Naive thymus-derived CD4-positive, alpha-beta T cell (primary cell): ENCODE data around the gene ARHGEF26. TPM values are rescaled to one million over a fixed set of nuclear protein-coding genes. Genes with fewer than 3 reads are reported as not detected.

Experiments
- ATAC-seq: fragments of 150-1000 bp; cut with Tn5 transposase; 2 replicates; pipeline ENCODE4 v1.10.0; 2021; ENCODE audit warnings: mild to moderate bottlenecking, moderate library complexity
- CTCF ChIA-PET: fragments of 350-600 bp; sonication (Branson Sonifier 250); formaldehyde crosslinking; loops from one replicate; lab custom pipeline; 2021; ENCODE audit warnings: antibody characterized with exemption; lab: Charles Lee
- POLR2A ChIA-PET: fragments of 350-600 bp; sonication (Branson Sonifier 250); formaldehyde crosslinking; loops from one replicate; lab custom pipeline; 2021; ENCODE audit warnings: antibody characterized with exemption, inconsistent platforms; lab: Charles Lee
- DNase-seq, 9 donors: peaks; one replicate each; pipeline versions ENCODE4 v3.0.0 to v3.0.0-alpha.2; 2020 to 2022; ENCODE audit warnings: mixed read lengths in 1 of 9
- H3K27ac ChIP-seq: one replicate; pipeline ENCODE4 v1.7.0; 2013; ENCODE audit warnings: mild to moderate bottlenecking, low read depth, low read length, moderate library complexity
- H3K27me3 ChIP-seq, 2 donors: one replicate each; pipeline ENCODE4 v1.7.0; 2013; ENCODE audit warnings: low read length in 2 of 2, mild to moderate bottlenecking in 2 of 2, moderate library complexity in 2 of 2; ENCODE audit not compliant: control insufficient read depth in 2 of 2, insufficient read depth in 2 of 2
- H3K36me3 ChIP-seq, 3 experiments: 1 replicate in 2 of 3; 2 replicates in 1 of 3; pipeline ENCODE4 v1.7.0; 2013; ENCODE audit warnings: low read length in 3 of 3, mild to moderate bottlenecking in 3 of 3, moderate library complexity in 1 of 3; ENCODE audit not compliant: insufficient read depth in 3 of 3, control insufficient read depth in 2 of 3
- H3K4me1 ChIP-seq, 2 donors: one replicate each; pipeline ENCODE4 v1.7.0; 2013; ENCODE audit warnings: low read length in 2 of 2, mild to moderate bottlenecking in 2 of 2, moderate library complexity in 1 of 2; ENCODE audit not compliant: control insufficient read depth in 2 of 2, insufficient read depth in 2 of 2
- H3K4me3 ChIP-seq: 2 replicates; pipeline ENCODE4 v1.7.0; 2013; ENCODE audit warnings: mild to moderate bottlenecking, low read length
- H3K9me3 ChIP-seq, 3 experiments: 1 replicate in 2 of 3; 2 replicates in 1 of 3; pipeline ENCODE4 v1.7.0; 2013; ENCODE audit warnings: low read length in 3 of 3; ENCODE audit not compliant: control insufficient read depth in 2 of 3
- H3K27ac Mint-ChIP-seq, 9 donors: one replicate each; pipeline ENCODE4 v1.8.0; 2020 to 2022; ENCODE audit warnings: mixed read lengths in 9 of 9, mild to moderate bottlenecking in 8 of 9, moderate library complexity in 5 of 9, inconsistent platforms in 2 of 9
- H3K27me3 Mint-ChIP-seq, 5 donors: one replicate each; pipeline ENCODE4 v1.8.0; 2021 to 2022; ENCODE audit warnings: mixed read lengths in 5 of 5, mild to moderate bottlenecking in 1 of 5
- H3K36me3 Mint-ChIP-seq, 5 donors: one replicate each; pipeline ENCODE4 v1.8.0; 2020 to 2022; ENCODE audit warnings: mixed read lengths in 5 of 5, mild to moderate bottlenecking in 3 of 5, inconsistent platforms in 1 of 5
- H3K4me1 Mint-ChIP-seq, 7 donors: one replicate each; pipeline ENCODE4 v1.8.0; 2020 to 2022; ENCODE audit warnings: mixed read lengths in 7 of 7, mild to moderate bottlenecking in 3 of 7, inconsistent platforms in 1 of 7
- H3K4me3 Mint-ChIP-seq, 10 donors: one replicate each; pipeline ENCODE4 v1.8.0; 2020 to 2022; ENCODE audit warnings: mild to moderate bottlenecking in 10 of 10, mixed read lengths in 10 of 10, moderate library complexity in 6 of 10, inconsistent platforms in 2 of 10
- H3K9me3 Mint-ChIP-seq, 11 donors: one replicate each; pipeline ENCODE4 v1.8.0; 2020 to 2022; ENCODE audit warnings: mixed read lengths in 11 of 11, mild to moderate bottlenecking in 4 of 11, inconsistent platforms in 1 of 11, moderate library complexity in 1 of 11
- intact Hi-C, 2 donors: fragments of 100-400 bp; cut with micrococcal nuclease; formaldehyde crosslinking; loops; one replicate each; pipeline ENCODE4 v1.15.1; 2023
- polyA plus RNA-seq, 2 donors: library from polyadenylated mRNA; unstranded; fragments of 300-500 nt; fragmentation: Illumina TruSeq; gene quantifications; one replicate each; pipeline ENCODE4 v1.2.3, GENCODE V29; 2021
- total RNA-seq, 6 experiments: library from RNA in 5 of 6; stranded (reverse) in 5 of 6; gene quantifications; 1 replicate in 5 of 6; 2 replicates in 1 of 6; pipeline ENCODE4 v1.2.3 and lab custom pipeline; 2021 to 2026

ARHGEF26 gene
- total RNA-seq (under 1 TPM in 2 of 5 experiments, not detected in 3; 0.08 to 0.13 TPM), polyA plus RNA-seq (under 1 TPM; 0.10 to 0.35 TPM), total RNA-seq (lab: John Stamatoyannopoulos, UW) (not detected)

GRCh38 chr3:154120961-154121700 is at the start of gene ARHGEF26:
TSS of gene ARHGEF26 (plus strand) at chr3:154121390. CDS start at chr3:154121993, 603 bp downstream.
- peak; percentile 89 for ATAC-seq

GRCh38 chr3:154074966-154075365 is 46.2 kb upstream of the ARHGEF26 start:
- no peak overlapping the region for H3K4me3 ChIP-seq
- CTCF ChIA-PET: no interaction called here
- H3K27me3 ChIP-seq: no peaks in the 10 kb centered on the region
- intact Hi-C loops: no loop called here
- DNase-seq (no peak), ATAC-seq (no peak)
- POLR2A ChIA-PET: no interaction called here
- no peak overlapping the region for H3K27ac ChIP-seq
- H3K9me3 ChIP-seq: no peaks in the 10 kb centered on the region
- no peaks in the 10 kb centered on the region for H3K4me1 Mint-ChIP-seq
- no peaks in the 10 kb centered on the region for H3K36me3 ChIP-seq
- peaks cover 0 to 32% (median 4%) of the 10 kb centered on the region in 11 donors for H3K9me3 Mint-ChIP-seq
- H3K27me3 Mint-ChIP-seq: peaks cover 0 to 7% (median 0%) of the 10 kb centered on the region in 5 donors
- H3K36me3 Mint-ChIP-seq: no peaks in the 10 kb centered on the region
- no peak overlapping the region for H3K4me3 Mint-ChIP-seq
- no peaks in the 10 kb centered on the region for H3K4me1 ChIP-seq
- no peak overlapping the region for H3K27ac Mint-ChIP-seq

More at GRCh38 chr3:154120961-154121700, at the start of gene ARHGEF26:
- DNase-seq: peak; percentile 7 to 73 (median 59)
- Histone ChIP-seq H3K27ac (no peak within 1 kb of the TSS), H3K27me3 (peaks cover 0 to 6% of the 10 kb centered on the region in 2 donors), H3K4me1 (no peaks in the 10 kb centered on the region), H3K4me3 (peak within 1 kb of the TSS; percentile 57), H3K9me3 (no peaks in the 10 kb centered on the region), H3K36me3 (no peaks in the 10 kb centered on the region)
- peak within 1 kb of the TSS in 1 of 9 donors; percentile 28 for H3K27ac Mint-ChIP-seq
- peaks cover 0 to 3% (median 0%) of the 10 kb centered on the region in 5 donors for H3K36me3 Mint-ChIP-seq
- H3K27me3 Mint-ChIP-seq: peaks cover 60 to 82% (median 69%) of the 10 kb centered on the region in 5 donors
- peak within 1 kb of the TSS; percentile 68 to 91 (median 82) for H3K4me3 Mint-ChIP-seq
- H3K4me1 Mint-ChIP-seq: peaks cover 11 to 24% (median 18%) of the 10 kb centered on the region in 7 donors
- ChIA-PET POLR2A (interaction anchor here (0.7 to 0.8 kb wide), 3 partner anchors 9 to 1767 kb away, joined by 3 read pairs; no protein-coding TSS in a partner anchor), CTCF (interaction anchor here (0.6 to 0.7 kb wide), 2 partner anchors 60 to 277 kb away, joined by 3 to 6 read pairs; no protein-coding TSS in a partner anchor)
- H3K9me3 Mint-ChIP-seq: peaks cover 0 to 5% (median 0%) of the 10 kb centered on the region in 11 donors
- intact Hi-C loops: loop anchor here (1.0 to 10.0 kb wide), 3 partner anchors 134 to 959 kb away; partner anchors contain the start of genes DHX36 (in 2 of the 2) and RAP2B (in 1 of the 2)

- intact Hi-C loops: no loop called here
Observed at GRCh38 chr3:154078672-154079071, 42.5 kb upstream of the ARHGEF26 start.

GRCh38 chr3:154081305-154081704 is 39.9 kb upstream of the ARHGEF26 start:
- no peak overlapping the region for H3K27ac ChIP-seq
- peaks cover 0 to 8% (median 3%) of the 10 kb centered on the region in 11 donors for H3K9me3 Mint-ChIP-seq
- ChIA-PET CTCF (no interaction called here), POLR2A (no interaction called here)
- no peak overlapping the region for H3K27ac Mint-ChIP-seq
- H3K36me3 ChIP-seq: no peaks in the 10 kb centered on the region
- ATAC-seq: no peak
- peaks cover 0 to 18% (median 5%) of the 10 kb centered on the region in 5 donors for H3K27me3 Mint-ChIP-seq
- H3K27me3 ChIP-seq: no peaks in the 10 kb centered on the region
- H3K9me3 ChIP-seq: no peaks in the 10 kb centered on the region
- H3K4me1 ChIP-seq: no peaks in the 10 kb centered on the region
- no peak overlapping the region for H3K4me3 ChIP-seq
- H3K4me1 Mint-ChIP-seq: no peaks in the 10 kb centered on the region
- intact Hi-C loops: no loop called here
- DNase-seq: no peak
- H3K4me3 Mint-ChIP-seq: no peak overlapping the region
- H3K36me3 Mint-ChIP-seq: no peaks in the 10 kb centered on the region

More at GRCh38 chr3:154078672-154079071, 42.5 kb upstream of the ARHGEF26 start:
- H3K9me3 Mint-ChIP-seq: peaks cover 0 to 21% (median 3%) of the 10 kb centered on the region in 11 donors
- Histone ChIP-seq H3K4me1 (no peaks in the 10 kb centered on the region), H3K36me3 (no peaks in the 10 kb centered on the region), H3K27ac (no peak overlapping the region), H3K9me3 (no peaks in the 10 kb centered on the region), H3K27me3 (no peaks in the 10 kb centered on the region), H3K4me3 (no peak overlapping the region)
- peaks cover 0 to 8% (median 7%) of the 10 kb centered on the region in 5 donors for H3K27me3 Mint-ChIP-seq
- no peak overlapping the region for H3K4me3 Mint-ChIP-seq
- ChIA-PET POLR2A (no interaction called here), CTCF (no interaction called here)
- DNase-seq (no peak), ATAC-seq (no peak)
- no peaks in the 10 kb centered on the region for H3K4me1 Mint-ChIP-seq
- no peak overlapping the region for H3K27ac Mint-ChIP-seq
- H3K36me3 Mint-ChIP-seq: no peaks in the 10 kb centered on the region

- POLR2A ChIA-PET: no interaction called here
- Mint-ChIP-seq H3K36me3 (no peaks in the 10 kb centered on the region), H3K4me3 (no peak overlapping the region), H3K27ac (no peak overlapping the region), H3K27me3 (peaks cover 0 to 22% (median 4%) of the 10 kb centered on the region in 5 donors), H3K4me1 (no peaks in the 10 kb centered on the region), H3K9me3 (peaks cover 0 to 8% (median 1%) of the 10 kb centered on the region in 11 donors)
- H3K9me3 ChIP-seq: no peaks in the 10 kb centered on the region
- ATAC-seq: no peak
- no peaks in the 10 kb centered on the region for H3K36me3 ChIP-seq
- intact Hi-C loops: no loop called here
- no peaks in the 10 kb centered on the region for H3K4me1 ChIP-seq
- DNase-seq: no peak
- no peak overlapping the region for H3K27ac ChIP-seq
- CTCF ChIA-PET: no interaction called here
- no peak overlapping the region for H3K4me3 ChIP-seq
- H3K27me3 ChIP-seq: no peaks in the 10 kb centered on the region
Observed at GRCh38 chr3:154085071-154085470, 36.1 kb upstream of the ARHGEF26 start.

GRCh38 chr3:154085799-154086198 is 35.4 kb upstream of the ARHGEF26 start:
- no peaks in the 10 kb centered on the region for H3K27me3 ChIP-seq
- H3K36me3 ChIP-seq: no peaks in the 10 kb centered on the region
- no peaks in the 10 kb centered on the region for H3K9me3 ChIP-seq
- H3K27ac ChIP-seq: no peak overlapping the region
- peaks cover 0 to 22% (median 4%) of the 10 kb centered on the region in 5 donors for H3K27me3 Mint-ChIP-seq
- intact Hi-C loops: no loop called here
- no peaks in the 10 kb centered on the region for H3K4me1 Mint-ChIP-seq
- no peak overlapping the region for H3K4me3 ChIP-seq
- H3K27ac Mint-ChIP-seq: no peak overlapping the region
- ChIA-PET CTCF (no interaction called here), POLR2A (no interaction called here)
- ATAC-seq (no peak), DNase-seq (no peak)
- no peaks in the 10 kb centered on the region for H3K36me3 Mint-ChIP-seq
- H3K4me1 ChIP-seq: no peaks in the 10 kb centered on the region
- H3K9me3 Mint-ChIP-seq: peaks cover 0 to 8% (median 1%) of the 10 kb centered on the region in 11 donors
- H3K4me3 Mint-ChIP-seq: no peak overlapping the region
